Activated naive CD4-positive, alpha-beta T cell treated with anti-CD3 and anti-CD28 coated beads for 36 hours (primary cell): ENCODE measurements around the gene ACSL6. TPM values are rescaled to one million over a fixed set of nuclear protein-coding genes. Genes with fewer than 3 reads are reported as not detected.

Experiments
- CTCF ChIA-PET: fragments of 350-600 bp; sonication (Branson Sonifier 250); formaldehyde crosslinking; loops from one replicate; lab custom pipeline; 2021; ENCODE audit warnings: antibody characterized with exemption; lab: Charles Lee
- DNase-seq: peaks from one replicate; pipeline ENCODE4 v3.0.0-alpha.2; 2020
- H3K27ac Mint-ChIP-seq: one replicate; pipeline ENCODE4 v1.8.0; 2021; ENCODE audit warnings: mild to moderate bottlenecking, mixed read lengths
- H3K27me3 Mint-ChIP-seq: one replicate; pipeline ENCODE4 v1.8.0; 2021; ENCODE audit warnings: low read depth, mixed read lengths
- H3K36me3 Mint-ChIP-seq: one replicate; pipeline ENCODE4 v1.8.0; 2021; ENCODE audit warnings: low read depth, mixed read lengths
- H3K4me1 Mint-ChIP-seq: one replicate; pipeline ENCODE4 v1.8.0; 2021; ENCODE audit warnings: low read depth, mixed read lengths
- H3K4me3 Mint-ChIP-seq: one replicate; pipeline ENCODE4 v1.8.0; 2021; ENCODE audit warnings: mild to moderate bottlenecking, moderate library complexity, mixed read lengths
- H3K9me3 Mint-ChIP-seq: one replicate; pipeline ENCODE4 v1.8.0; 2021; ENCODE audit warnings: mixed read lengths
- intact Hi-C: fragments of 100-400 bp; cut with micrococcal nuclease; formaldehyde crosslinking; loops from one replicate; pipeline ENCODE4 v1.15.1; 2023
- total RNA-seq, 2 experiments: library from RNA; stranded (reverse); gene quantifications; one replicate each; pipeline ENCODE4 v1.2.3, GENCODE V29; 2021

ACSL6 gene
- total RNA-seq, 2 experiments from 2014 or later = 1.2 to 2.4 TPM

DNA sequence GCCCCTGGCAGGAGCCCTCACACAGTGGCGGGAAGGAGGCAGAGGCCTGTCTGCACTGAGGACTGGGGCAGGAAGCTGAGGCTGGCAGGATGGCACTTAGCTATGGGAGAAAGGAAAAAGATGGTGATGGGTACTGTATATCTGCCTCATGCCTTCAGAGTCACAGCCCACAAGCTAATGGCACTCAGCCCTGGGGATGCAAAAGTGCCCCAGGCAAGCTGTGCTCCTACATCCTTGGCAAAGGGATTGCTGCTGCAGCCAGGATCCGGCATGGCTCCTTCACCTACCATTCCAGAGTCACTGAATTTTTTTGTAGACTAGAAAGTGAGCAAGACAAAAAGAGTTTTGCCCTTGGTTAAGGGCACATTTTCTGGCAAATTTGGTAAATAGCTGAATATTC lies 8.7 kb downstream of the ACSL6 start:
- Mint-ChIP-seq H3K4me1 (peaks cover 45% of the 10 kb centered on the region), H3K9me3 (no peaks in the 10 kb centered on the region), H3K27me3 (no peaks in the 10 kb centered on the region), H3K36me3 (no peaks in the 10 kb centered on the region), H3K27ac (no peak overlapping the region), H3K4me3 (no peak overlapping the region)
- DNase-seq = no peak
- intact Hi-C loops = no loop called here
- CTCF ChIA-PET = interaction anchor here (2.8 kb wide), 1 partner anchor 413 kb away, joined by 16 read pairs; no protein-coding TSS in a partner anchor

- intact Hi-C loops = no loop called here
- H3K4me1 Mint-ChIP-seq = peaks cover 42% of the 10 kb centered on the region
- no peak overlapping the region for H3K4me3 Mint-ChIP-seq
- no peaks in the 10 kb centered on the region for H3K36me3 Mint-ChIP-seq
- DNase-seq = no peak
- no peaks in the 10 kb centered on the region for H3K9me3 Mint-ChIP-seq
- H3K27ac Mint-ChIP-seq = no peak overlapping the region
- CTCF ChIA-PET = interaction anchor here (0.7 to 2.8 kb wide), 3 partner anchors 95 to 413 kb away, joined by 3 to 16 read pairs (median 3); no protein-coding TSS in a partner anchor
- H3K27me3 Mint-ChIP-seq = no peaks in the 10 kb centered on the region
These were observed 9.6 kb downstream of the ACSL6 start for GRCh38 chr5:132001647-132002561.

DNA sequence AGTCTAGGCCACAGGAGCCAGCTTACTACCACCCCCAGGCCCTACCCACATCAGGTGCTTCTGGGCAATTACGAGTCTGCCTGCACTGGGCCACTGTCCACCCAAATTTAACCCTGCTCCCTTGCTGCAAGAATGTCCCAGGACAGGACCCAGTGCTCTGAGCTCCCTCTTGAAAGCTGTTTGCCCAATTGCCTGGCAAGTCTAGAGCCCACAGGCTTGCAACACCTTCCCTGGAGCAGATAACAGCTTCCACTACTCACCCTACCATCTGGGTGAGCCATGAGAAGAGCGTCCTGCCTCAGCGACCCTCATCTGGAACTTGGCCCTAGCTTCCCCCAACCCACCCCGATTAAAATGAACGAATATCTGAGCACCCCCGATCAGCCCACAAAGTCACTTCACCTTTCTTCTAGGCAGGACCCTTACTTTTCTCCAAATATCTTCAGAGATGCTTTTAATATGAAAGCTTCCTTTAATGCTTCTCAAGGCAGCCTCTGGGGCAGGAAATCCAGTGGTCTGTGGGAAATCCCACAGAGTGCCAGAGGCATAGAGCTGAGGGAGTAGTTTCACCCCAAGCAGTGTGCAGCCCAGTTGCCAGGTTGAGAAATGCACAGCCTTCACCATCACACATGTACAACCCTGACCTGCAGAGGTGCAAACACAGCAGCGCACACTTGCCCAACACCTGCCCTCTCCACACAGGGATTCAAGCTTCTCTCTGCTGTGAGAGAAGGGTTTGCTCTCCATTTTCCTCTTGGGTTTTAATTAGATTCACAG lies 10.6 kb downstream of the ACSL6 start:
- H3K36me3 Mint-ChIP-seq = no peaks in the 10 kb centered on the region
- DNase-seq = peak; percentile 62
- H3K27me3 Mint-ChIP-seq = no peaks in the 10 kb centered on the region
- no peak overlapping the region for H3K27ac Mint-ChIP-seq
- H3K4me3 Mint-ChIP-seq = no peak overlapping the region
- no peaks in the 10 kb centered on the region for H3K9me3 Mint-ChIP-seq
- H3K4me1 Mint-ChIP-seq = peaks cover 47% of the 10 kb centered on the region
- CTCF ChIA-PET = interaction anchor here (0.6 to 3.1 kb wide), 7 partner anchors 9 to 578 kb away, joined by 3 to 16 read pairs (median 5); no protein-coding TSS in a partner anchor
- intact Hi-C loops = no loop called here

GRCh38 chr5:132000241-132000490 lies 11.3 kb downstream of the ACSL6 start:
- no peak overlapping the region for H3K4me3 Mint-ChIP-seq
- intact Hi-C loops = no loop called here
- H3K27ac Mint-ChIP-seq = no peak overlapping the region
- no peaks in the 10 kb centered on the region for H3K36me3 Mint-ChIP-seq
- no peaks in the 10 kb centered on the region for H3K9me3 Mint-ChIP-seq
- H3K4me1 Mint-ChIP-seq = peaks cover 47% of the 10 kb centered on the region
- H3K27me3 Mint-ChIP-seq = no peaks in the 10 kb centered on the region
- DNase-seq = no peak
- CTCF ChIA-PET = interaction anchor here (0.9 to 3.1 kb wide), 6 partner anchors 8 to 411 kb away, joined by 3 to 16 read pairs (median 8); no protein-coding TSS in a partner anchor

DNA sequence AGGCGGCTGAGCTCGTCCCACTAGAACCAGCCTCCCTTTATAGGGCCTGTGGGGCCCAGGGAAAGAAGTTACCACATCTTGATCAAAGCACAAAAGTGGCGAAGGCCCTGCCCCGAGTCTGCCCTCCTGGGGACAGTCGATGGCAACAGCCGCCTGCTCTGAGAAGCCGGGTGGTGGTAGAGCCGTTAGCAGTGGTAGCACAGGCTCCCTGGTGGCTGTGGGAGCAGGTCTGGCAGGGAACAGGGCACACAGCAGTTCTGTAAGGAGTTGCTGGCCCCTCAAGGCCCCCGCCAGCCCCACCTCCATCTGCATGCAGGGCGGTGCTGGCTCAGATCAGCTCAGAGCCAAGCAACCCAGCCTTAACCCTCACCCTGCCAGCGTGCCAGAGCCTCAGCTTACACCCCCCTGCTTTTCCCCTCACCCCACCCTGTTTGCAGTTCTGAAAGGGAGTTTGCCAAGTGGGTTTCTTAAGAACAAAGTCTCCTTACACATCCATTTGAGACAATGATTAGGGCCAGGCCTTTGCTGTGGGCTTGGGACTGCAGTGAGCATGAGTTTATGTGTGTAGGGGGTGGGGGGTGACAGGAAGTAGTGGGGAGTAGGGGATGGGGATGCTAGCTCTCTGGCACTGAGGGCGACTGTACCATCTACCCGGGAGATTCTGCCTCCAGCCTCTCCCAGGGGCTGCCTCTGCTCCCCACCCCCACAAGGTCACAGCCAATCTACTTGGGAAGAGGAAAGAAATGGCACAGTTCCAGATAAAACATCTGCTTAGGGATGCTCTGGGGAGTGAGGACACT lies 11.8 kb downstream of the ACSL6 start:
- H3K27me3 Mint-ChIP-seq = no peaks in the 10 kb centered on the region
- intact Hi-C loops = no loop called here
- DNase-seq = no peak
- H3K9me3 Mint-ChIP-seq = no peaks in the 10 kb centered on the region
- no peak overlapping the region for H3K4me3 Mint-ChIP-seq
- H3K27ac Mint-ChIP-seq = no peak overlapping the region
- CTCF ChIA-PET = interaction anchor here (1.2 to 3.1 kb wide), 5 partner anchors 8 to 410 kb away, joined by 3 to 16 read pairs (median 11); no protein-coding TSS in a partner anchor
- no peaks in the 10 kb centered on the region for H3K36me3 Mint-ChIP-seq
- H3K4me1 Mint-ChIP-seq = peaks cover 47% of the 10 kb centered on the region

GRCh38 chr5:131999041-131999440 lies 12.4 kb downstream of the ACSL6 start:
- Mint-ChIP-seq H3K4me3 (no peak overlapping the region), H3K27ac (no peak overlapping the region), H3K27me3 (no peaks in the 10 kb centered on the region), H3K4me1 (peaks cover 47% of the 10 kb centered on the region), H3K36me3 (no peaks in the 10 kb centered on the region), H3K9me3 (no peaks in the 10 kb centered on the region)
- intact Hi-C loops = no loop called here
- CTCF ChIA-PET = interaction anchor here (1.2 to 3.1 kb wide), 4 partner anchors 9 to 410 kb away, joined by 3 to 14 read pairs (median 8); no protein-coding TSS in a partner anchor
- DNase-seq = no peak

GRCh38 chr5:131998431-131999040 lies 12.9 kb downstream of the ACSL6 start:
- intact Hi-C loops = no loop called here
- H3K4me3 Mint-ChIP-seq = no peak overlapping the region

DNA sequence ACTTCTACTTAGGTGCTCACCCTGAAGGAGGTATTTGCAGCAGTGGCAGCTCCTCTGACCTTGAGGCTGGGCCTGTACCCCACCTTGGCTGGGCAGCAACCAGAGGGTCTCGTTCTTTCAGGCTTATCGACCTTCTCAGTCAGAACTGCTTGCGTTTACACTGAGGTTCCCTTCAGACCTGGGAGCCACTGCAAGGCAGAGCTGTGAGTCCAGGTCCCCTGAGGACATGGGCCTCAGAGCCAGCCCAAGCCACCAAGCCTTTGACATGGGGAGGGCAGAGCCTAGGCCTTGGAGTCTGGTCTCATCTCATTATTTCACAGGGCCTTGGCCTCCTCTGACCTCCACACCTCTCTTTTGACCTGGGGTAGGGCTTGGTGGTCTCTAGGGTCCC lies 13.7 kb downstream of the ACSL6 start:
- CTCF ChIA-PET = no interaction called here
- no peak for DNase-seq
- no peak overlapping the region for H3K4me3 Mint-ChIP-seq
- H3K27me3 Mint-ChIP-seq = no peaks in the 10 kb centered on the region
- H3K4me1 Mint-ChIP-seq = peaks cover 46% of the 10 kb centered on the region
- no peak overlapping the region for H3K27ac Mint-ChIP-seq
- H3K9me3 Mint-ChIP-seq = no peaks in the 10 kb centered on the region
- H3K36me3 Mint-ChIP-seq = no peaks in the 10 kb centered on the region
- intact Hi-C loops = no loop called here

More at GRCh38 chr5:131998431-131999040, 12.9 kb downstream of the ACSL6 start:
- DNase-seq = no peak
- Mint-ChIP-seq H3K27me3 (no peaks in the 10 kb centered on the region), H3K27ac (no peak overlapping the region), H3K36me3 (no peaks in the 10 kb centered on the region), H3K9me3 (no peaks in the 10 kb centered on the region), H3K4me1 (peaks cover 47% of the 10 kb centered on the region)
- CTCF ChIA-PET = interaction anchor here (1.2 to 3.1 kb wide), 4 partner anchors 9 to 409 kb away, joined by 3 to 14 read pairs (median 8); no protein-coding TSS in a partner anchor

DNA sequence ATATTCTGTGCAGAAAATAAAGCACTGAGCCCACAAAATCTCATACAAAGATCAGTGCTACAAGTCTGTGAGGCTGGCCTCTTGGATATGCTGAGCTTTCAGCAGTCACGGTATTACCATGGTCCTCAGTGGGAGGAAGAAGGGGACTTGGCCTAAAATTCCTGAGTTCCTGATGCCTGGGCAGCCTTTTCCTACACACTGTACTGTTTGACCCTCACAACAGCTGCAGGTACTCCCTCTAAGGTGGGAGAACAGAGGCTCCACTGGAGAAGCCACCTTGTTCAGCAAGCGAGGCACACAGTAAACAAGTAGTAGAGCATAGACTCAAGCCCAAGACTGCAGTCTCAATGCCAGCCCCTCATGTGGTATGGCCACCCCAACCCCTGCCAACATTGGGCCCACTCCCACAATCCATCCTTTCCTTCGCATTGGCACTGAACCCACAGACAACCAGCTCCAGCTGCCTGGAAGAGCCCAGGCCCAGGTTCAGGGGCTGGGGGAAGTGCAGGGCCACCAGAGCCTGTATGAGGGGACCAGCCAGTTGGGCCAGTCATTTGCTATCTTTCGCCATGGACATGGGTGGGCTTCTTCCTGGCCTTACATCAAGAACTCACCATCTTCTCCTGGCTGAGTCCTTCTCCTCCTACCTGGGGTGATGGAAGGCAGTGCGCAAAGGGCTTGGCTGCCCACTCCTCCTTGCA lies 14.3 kb downstream of the ACSL6 start:
- CTCF ChIA-PET = interaction anchor here (2.0 to 4.0 kb wide), 2 partner anchors 10 to 408 kb away, joined by 7 to 18 read pairs; no protein-coding TSS in a partner anchor
- intact Hi-C loops = no loop called here
- H3K4me1 Mint-ChIP-seq = peaks cover 41% of the 10 kb centered on the region

DNA sequence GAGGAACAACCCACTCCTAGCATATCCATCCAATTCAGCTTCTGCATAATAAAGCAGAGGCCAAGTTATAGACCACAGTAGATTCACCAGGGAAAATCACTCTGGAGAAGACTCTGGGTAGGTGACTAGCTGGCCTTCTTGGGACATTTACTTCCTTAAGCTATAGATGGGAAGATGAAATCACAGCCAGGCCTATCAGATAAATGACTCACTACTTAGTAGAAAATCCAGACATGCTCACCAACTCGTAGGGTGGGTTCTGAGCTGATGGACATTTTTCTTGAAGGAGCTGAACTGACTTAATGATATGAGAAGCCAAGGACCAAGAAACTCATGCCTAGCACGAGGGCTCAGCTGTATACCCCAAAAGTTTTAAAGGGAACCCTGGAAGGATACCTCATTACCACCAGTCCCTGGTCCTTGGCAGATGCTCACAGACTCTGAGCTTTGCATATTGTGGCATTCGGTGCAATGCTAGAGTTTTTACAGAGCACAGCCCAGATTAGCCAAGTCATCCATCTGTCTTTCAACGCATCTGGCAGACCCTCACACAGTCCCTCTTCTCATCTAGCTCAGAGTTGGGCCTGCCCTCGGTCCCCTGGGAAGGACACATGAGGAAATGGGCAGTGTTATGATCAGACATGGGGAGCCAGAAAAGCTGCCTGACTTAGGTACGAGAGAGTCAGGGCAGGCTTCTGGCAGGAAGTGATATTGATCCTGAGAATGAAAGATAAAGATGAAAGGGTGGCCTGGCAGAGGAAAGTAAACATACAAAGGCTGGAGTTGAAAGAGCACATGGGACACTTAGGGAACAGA lies 15.0 kb downstream of the ACSL6 start:
- Mint-ChIP-seq H3K9me3 (no peaks in the 10 kb centered on the region), H3K4me3 (no peak overlapping the region), H3K27ac (no peak overlapping the region), H3K4me1 (peaks cover 36% of the 10 kb centered on the region), H3K36me3 (no peaks in the 10 kb centered on the region), H3K27me3 (no peaks in the 10 kb centered on the region)
- CTCF ChIA-PET = interaction anchor here (2.0 to 4.0 kb wide), 2 partner anchors 10 to 407 kb away, joined by 7 to 18 read pairs; no protein-coding TSS in a partner anchor
- no peak for DNase-seq
- intact Hi-C loops = no loop called here

More for the DNA sequence above, 14.3 kb downstream of the ACSL6 start:
- DNase-seq = no peak
- H3K4me3 Mint-ChIP-seq = no peak overlapping the region
- H3K9me3 Mint-ChIP-seq = no peaks in the 10 kb centered on the region
- H3K27me3 Mint-ChIP-seq = no peaks in the 10 kb centered on the region
- H3K36me3 Mint-ChIP-seq = no peaks in the 10 kb centered on the region
- no peak overlapping the region for H3K27ac Mint-ChIP-seq
